KMS-11 (cell line): ENCODE results near the gene DNLZ.

Experiments
- H2AFZ ChIP-seq: fragments of 200-600 bp; sonication (generic); 2 replicates; pipeline ENCODE4 v1.6.1; 2016; ENCODE audit warnings: antibody characterized with exemption, mixed run types, low read depth
- H3K27ac ChIP-seq: fragments of 200-600 bp; sonication (generic); 2 replicates; pipeline ENCODE4 v1.6.1; 2016; ENCODE audit warnings: mild to moderate bottlenecking, mixed run types
- H3K27me3 ChIP-seq: fragments of 200-600 bp; sonication (generic); 2 replicates; pipeline ENCODE4 v1.6.1; 2017; ENCODE audit warnings: mild to moderate bottlenecking, low read depth, mixed run types, moderate library complexity; ENCODE audit not compliant: insufficient read depth
- H3K36me3 ChIP-seq: fragments of 200-600 bp; sonication (generic); 2 replicates; pipeline ENCODE4 v1.6.1; 2017; ENCODE audit warnings: mild to moderate bottlenecking, mixed run types; ENCODE audit not compliant: insufficient read depth
- H3K4me1 ChIP-seq: fragments of 200-600 bp; sonication (generic); 2 replicates; pipeline ENCODE4 v1.6.1; 2016; ENCODE audit warnings: mild to moderate bottlenecking, low read depth, mixed run types; ENCODE audit not compliant: poor library complexity, severe bottlenecking
- H3K4me2 ChIP-seq: fragments of 200-600 bp; sonication (generic); 2 replicates; pipeline ENCODE4 v1.7.0; 2016; ENCODE audit warnings: mild to moderate bottlenecking, mixed run types
- H3K4me3 ChIP-seq: fragments of 200-600 bp; sonication (generic); IDR thresholded peaks from 2 replicates; pipeline ENCODE4 v1.6.1; 2017; ENCODE audit warnings: low read depth, low read length, mixed read lengths; ENCODE audit not compliant: insufficient read depth
- H3K79me2 ChIP-seq: fragments of 200-600 bp; sonication (generic); 2 replicates; pipeline ENCODE4 v1.6.1; 2016; ENCODE audit warnings: low read depth, mixed run types; ENCODE audit not compliant: insufficient read depth
- H3K9ac ChIP-seq: fragments of 200-600 bp; sonication (generic); 2 replicates; pipeline ENCODE4 v1.6.1; 2016; ENCODE audit warnings: mild to moderate bottlenecking, mixed run types
- H4K20me1 ChIP-seq: fragments of 200-600 bp; sonication (generic); 2 replicates; pipeline ENCODE4 v1.6.1; 2016; ENCODE audit warnings: mild to moderate bottlenecking, mixed run types; ENCODE audit not compliant: insufficient read depth
- CTCF ChIP-seq: fragments of 200-600 bp; sonication (generic); conservative IDR thresholded peaks from 2 replicates; pipeline ENCODE4 v1.6.1; 2017; ENCODE audit warnings: low read depth, mild to moderate bottlenecking, antibody characterized with exemption, low read length, moderate library complexity, mixed read lengths

DNLZ gene

GRCh38 chr9:136363106-136363948 is at the start of gene DNLZ:
Gene DNLZ (minus strand): TSS chr9:136363744. CDS start chr9:136363714, 30 bp downstream.
- H3K4me2 ChIP-seq = peak within 1 kb of the TSS; percentile 37; the same call in 1 of the 2 replicates
- peak; percentile 84 for TF ChIP-seq CTCF
- peak within 1 kb of the TSS; percentile 42 for H2AFZ ChIP-seq
- no peaks in the 10 kb centered on the region for H4K20me1 ChIP-seq
- no peak within 1 kb of the TSS for H3K4me3 ChIP-seq
- H3K9ac ChIP-seq = peak within 1 kb of the TSS; percentile 89
- no peaks in the 10 kb centered on the region for H3K36me3 ChIP-seq
- H3K27ac ChIP-seq = peak within 1 kb of the TSS; percentile 72
- peaks cover 10% of the 10 kb centered on the region for H3K4me1 ChIP-seq
- H3K79me2 ChIP-seq = no peaks in the 10 kb centered on the region
- H3K27me3 ChIP-seq = no peaks in the 10 kb centered on the region

GRCh38 chr9:136412962-136413361 is 49.4 kb upstream of the DNLZ start:
- Histone ChIP-seq H3K79me2 (peaks cover 45% of the 10 kb centered on the region), H3K4me3 (no peak overlapping the region), H3K4me1 (peaks cover 23% of the 10 kb centered on the region), H4K20me1 (peaks cover 4% of the 10 kb centered on the region; the same call in 1 of the 2 replicates), H3K4me2 (no peak overlapping the region), H3K27me3 (no peaks in the 10 kb centered on the region), H2AFZ (no peak overlapping the region), H3K36me3 (no peaks in the 10 kb centered on the region; the same call in 1 of the 2 replicates), H3K9ac (no peak overlapping the region), H3K27ac (no peak overlapping the region)
- TF ChIP-seq CTCF = no peak

GRCh38 chr9:136411378-136411777 is 47.8 kb upstream of the DNLZ start:
- Histone ChIP-seq H3K27ac (peak overlapping the region; percentile 67; the same call in 1 of the 2 replicates), H3K36me3 (no peaks in the 10 kb centered on the region; the same call in 1 of the 2 replicates), H3K9ac (peak overlapping the region; percentile 93), H3K4me1 (peaks cover 33% of the 10 kb centered on the region), H3K4me2 (peak overlapping the region; percentile 98), H4K20me1 (peaks cover 4% of the 10 kb centered on the region; the same call in 1 of the 2 replicates), H3K4me3 (no peak overlapping the region), H3K27me3 (no peaks in the 10 kb centered on the region), H3K79me2 (peaks cover 52% of the 10 kb centered on the region), H2AFZ (no peak overlapping the region)
- TF ChIP-seq CTCF = no peak

- peak within 1 kb of the TSS; percentile 40 for H2AFZ ChIP-seq
- H4K20me1 ChIP-seq = peaks cover 4% of the 10 kb centered on the region; the same call in 1 of the 2 replicates
These were observed 47.1 kb upstream of the DNLZ start, which contains the start of the genes ENTR1 and PMPCA for GRCh38 chr9:136410500-136411287. Gene ENTR1 (minus strand): TSS chr9:136410614. CDS start chr9:136410397, 217 bp downstream. Gene PMPCA (plus strand): TSS chr9:136410658. CDS start chr9:136410669, 11 bp downstream.

More at GRCh38 chr9:136410500-136411287, 47.1 kb upstream of the DNLZ start, which contains the start of the genes ENTR1 and PMPCA:
- H3K36me3 ChIP-seq = no peaks in the 10 kb centered on the region; the same call in 1 of the 2 replicates
- H3K79me2 ChIP-seq = peaks cover 52% of the 10 kb centered on the region
- peaks cover 40% of the 10 kb centered on the region for H3K4me1 ChIP-seq
- peak within 1 kb of the TSS; percentile 98 for H3K4me2 ChIP-seq
- H3K27me3 ChIP-seq = no peaks in the 10 kb centered on the region
- H3K27ac ChIP-seq = peak within 1 kb of the TSS; percentile 74
- no peak within 1 kb of the TSS for H3K4me3 ChIP-seq
- peak within 1 kb of the TSS; percentile 93 for H3K9ac ChIP-seq
- no peak for TF ChIP-seq CTCF
